OCI-LY7 (cell line): Measurements from ENCODE around the gene IRGQ.

ENCODE experiments used
- EZH2phosphoT487 ChIP-seq: fragments of 200-600 bp; sonication (generic); IDR thresholded peaks from 2 replicates; pipeline ENCODE4 v1.6.1; 2018; ENCODE audit warnings: low read depth, borderline replicate concordance, mild to moderate bottlenecking, mixed run types, antibody characterized with exemption, low read length, moderate library complexity, mixed read lengths
- TF ChIP-seq, protein P1 (sequence below): fragments of 200-600 bp; sonication (generic); conservative IDR thresholded peaks from 2 replicates; pipeline ENCODE4 v1.5.1; 2014; ENCODE audit warnings: mild to moderate bottlenecking, antibody characterized with exemption, low read length, moderate library complexity, mixed read lengths

DNA sequence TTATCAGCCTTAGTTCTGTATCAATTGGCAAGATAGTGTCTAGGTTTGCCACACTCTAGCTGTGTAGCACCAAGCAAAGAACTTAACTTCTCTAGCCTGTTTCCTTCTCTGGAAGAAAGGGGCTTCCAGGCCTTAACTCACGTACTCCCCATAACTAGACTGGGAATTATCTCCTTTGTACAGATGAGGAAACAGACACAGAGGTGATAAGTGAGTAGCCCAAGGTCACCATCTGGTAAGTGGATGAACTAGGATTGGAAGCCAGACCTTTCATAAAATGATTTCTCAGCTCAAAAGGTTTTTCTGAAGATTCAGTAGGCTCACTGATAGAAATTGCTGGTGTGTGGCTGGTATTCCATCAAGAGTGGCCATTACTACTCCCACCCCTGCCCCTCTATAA, 20.4 kb upstream of the IRGQ start:
- TF ChIP-seq, protein P1, sequence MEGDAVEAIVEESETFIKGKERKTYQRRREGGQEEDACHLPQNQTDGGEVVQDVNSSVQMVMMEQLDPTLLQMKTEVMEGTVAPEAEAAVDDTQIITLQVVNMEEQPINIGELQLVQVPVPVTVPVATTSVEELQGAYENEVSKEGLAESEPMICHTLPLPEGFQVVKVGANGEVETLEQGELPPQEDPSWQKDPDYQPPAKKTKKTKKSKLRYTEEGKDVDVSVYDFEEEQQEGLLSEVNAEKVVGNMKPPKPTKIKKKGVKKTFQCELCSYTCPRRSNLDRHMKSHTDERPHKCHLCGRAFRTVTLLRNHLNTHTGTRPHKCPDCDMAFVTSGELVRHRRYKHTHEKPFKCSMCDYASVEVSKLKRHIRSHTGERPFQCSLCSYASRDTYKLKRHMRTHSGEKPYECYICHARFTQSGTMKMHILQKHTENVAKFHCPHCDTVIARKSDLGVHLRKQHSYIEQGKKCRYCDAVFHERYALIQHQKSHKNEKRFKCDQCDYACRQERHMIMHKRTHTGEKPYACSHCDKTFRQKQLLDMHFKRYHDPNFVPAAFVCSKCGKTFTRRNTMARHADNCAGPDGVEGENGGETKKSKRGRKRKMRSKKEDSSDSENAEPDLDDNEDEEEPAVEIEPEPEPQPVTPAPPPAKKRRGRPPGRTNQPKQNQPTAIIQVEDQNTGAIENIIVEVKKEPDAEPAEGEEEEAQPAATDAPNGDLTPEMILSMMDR, result no peak
- TF ChIP-seq EZH2phosphoT487, result no peak
